Stomach smooth muscle (tissue), 2 donors: ENCODE data around the gene ALDH7A1.
A peak's percentile ranks its signal among the peaks of the same experiment; 100 is the strongest.
"Not testable (repeated sequence)": the region's sequence is repeated elsewhere in the genome, so short reads cannot be mapped to it uniquely, and the experiment has no call there.

Experiments
- H3K27ac ChIP-seq: one replicate; pipeline ENCODE4 v1.7.0; 2013; ENCODE audit warnings: mild to moderate bottlenecking, low read length, inconsistent platforms
- H3K27me3 ChIP-seq, 2 donors: one replicate each; pipeline ENCODE4 v1.7.0; 2013; ENCODE audit warnings: low read length in 2 of 2; ENCODE audit not compliant: insufficient read depth in 2 of 2, control insufficient read depth in 1 of 2
- H3K36me3 ChIP-seq, 2 donors: one replicate each; pipeline ENCODE4 v1.7.0; 2013; ENCODE audit warnings: low read length in 2 of 2; ENCODE audit not compliant: control insufficient read depth in 2 of 2, insufficient read depth in 2 of 2
- H3K4me1 ChIP-seq: one replicate; pipeline ENCODE4 v1.7.0; 2013; ENCODE audit warnings: low read length; ENCODE audit not compliant: control insufficient read depth, insufficient read depth
- H3K4me3 ChIP-seq, 2 donors: one replicate each; pipeline ENCODE4 v1.7.0; 2013; ENCODE audit warnings: low read length in 2 of 2
- H3K9ac ChIP-seq, 2 donors: one replicate each; pipeline ENCODE4 v1.7.0; 2013; ENCODE audit warnings: low read length in 2 of 2, mild to moderate bottlenecking in 1 of 2
- H3K9me3 ChIP-seq, 2 donors: one replicate each; pipeline ENCODE4 v1.7.0; 2013; ENCODE audit warnings: low read length in 2 of 2; ENCODE audit not compliant: control insufficient read depth in 2 of 2
- donor health status: healthy.
- donor health status: Pancreatic carcinoma.

Gene ALDH7A1

DNA sequence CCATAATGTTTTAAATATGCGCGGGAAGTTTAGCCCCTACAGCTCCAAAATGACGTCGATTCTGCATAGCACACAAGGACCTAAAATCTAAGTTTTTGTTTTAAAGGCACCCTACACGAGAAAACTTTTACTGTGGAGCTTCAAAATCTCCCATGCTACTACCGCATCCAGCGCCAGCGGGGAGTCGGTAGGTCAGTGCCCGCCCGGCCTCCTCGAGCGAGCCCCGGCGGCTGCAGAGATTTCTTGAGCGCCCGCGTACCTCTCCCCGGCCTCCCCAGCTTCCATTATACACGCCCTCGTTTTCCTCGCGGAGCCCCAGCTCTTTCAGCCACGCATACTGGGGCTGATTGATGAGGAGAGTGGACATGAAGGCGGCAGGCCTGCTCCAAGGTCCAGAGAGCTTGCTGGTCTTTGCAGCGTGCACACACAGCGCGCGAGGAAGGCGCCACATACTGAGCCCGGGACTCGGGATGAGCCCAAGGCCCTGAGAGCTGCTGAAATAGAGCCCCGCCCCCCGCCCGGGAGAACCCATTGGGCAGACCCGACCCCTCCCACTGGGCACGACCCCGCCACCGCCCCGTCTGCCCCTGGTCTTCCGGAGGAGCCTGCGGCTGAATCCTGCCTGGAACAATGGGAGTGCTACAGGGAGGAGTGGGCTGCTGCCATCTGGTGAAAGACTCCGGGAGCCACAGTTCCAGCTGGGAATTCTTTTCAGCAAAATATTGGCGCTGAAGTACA is at the start of gene ALDH7A1:
ALDH7A1 (minus strand) TSS at position 472 of the 738 bp plus-strand sequence; CDS start at position 451, 21 bp downstream.
- Histone ChIP-seq H3K27ac (peak within 1 kb of the TSS; percentile 49), H3K4me3 (peak within 1 kb of the TSS; percentile 79 to 82)

GRCh38 chr5:126641387-126641786 is 46.4 kb upstream of the ALDH7A1 start:
- Histone ChIP-seq H3K27me3 (no peaks in the 10 kb centered on the region), H3K4me3 (no peak overlapping the region), H3K9ac (no peak overlapping the region), H3K36me3 (no peaks in the 10 kb centered on the region), H3K27ac (no peak overlapping the region), H3K4me1 (no peaks in the 10 kb centered on the region), H3K9me3 (peaks cover 0 to 2% of the 10 kb centered on the region in 2 donors)

More for the DNA sequence above, at the start of gene ALDH7A1:
- Histone ChIP-seq H3K9me3 (no peaks in the 10 kb centered on the region), H3K27me3 (no peaks in the 10 kb centered on the region), H3K4me1 (peaks cover 8% of the 10 kb centered on the region), H3K36me3 (peaks cover 2 to 5% of the 10 kb centered on the region in 2 donors), H3K9ac (peak within 1 kb of the TSS; percentile 48 to 64)

DNA sequence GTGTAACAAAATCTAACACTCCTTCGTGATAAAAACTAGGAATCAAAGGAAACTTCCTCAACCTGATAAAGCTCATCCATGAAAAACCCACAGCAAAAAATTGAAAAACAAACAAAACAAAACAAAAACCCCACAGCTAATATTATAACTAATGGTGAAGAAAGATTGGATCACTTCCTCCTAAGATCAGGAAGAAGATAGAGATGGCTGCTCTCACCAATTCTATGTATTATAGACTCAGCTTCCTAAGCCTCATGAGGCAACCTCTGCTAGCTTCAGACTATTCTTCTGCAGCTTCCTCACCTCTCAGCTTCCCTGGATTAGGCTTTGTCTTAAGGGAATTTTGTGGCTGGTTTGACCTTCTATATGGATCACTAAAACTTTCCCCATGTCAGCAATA is 45.8 kb upstream of the ALDH7A1 start:
- no peak overlapping the region for H3K4me3 ChIP-seq
- no peaks in the 10 kb centered on the region for H3K4me1 ChIP-seq
- no peak overlapping the region for H3K27ac ChIP-seq
- H3K27me3 ChIP-seq: no peaks in the 10 kb centered on the region
- no peak overlapping the region for H3K9ac ChIP-seq
- peaks cover 0 to 2% of the 10 kb centered on the region in 2 donors for H3K9me3 ChIP-seq
- H3K36me3 ChIP-seq: no peaks in the 10 kb centered on the region

DNA sequence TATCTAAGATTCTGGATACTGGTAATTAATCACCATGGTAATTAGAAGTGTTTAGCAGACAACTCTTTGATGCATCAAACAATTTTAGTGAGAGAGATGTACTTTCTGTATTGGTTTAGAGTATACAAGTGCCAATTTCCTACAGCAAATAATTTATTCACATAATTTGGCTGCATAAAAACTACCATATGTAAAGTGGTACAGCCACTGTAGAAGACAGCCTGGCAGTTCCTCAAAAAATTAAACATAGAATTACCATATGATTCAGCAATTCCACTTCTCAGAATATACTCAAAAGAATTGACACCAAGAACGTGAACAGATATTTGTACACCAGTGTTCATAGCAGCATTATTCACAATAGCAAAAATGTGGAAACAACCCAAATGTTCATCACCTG is 41.9 kb upstream of the ALDH7A1 start:
- Histone ChIP-seq H3K9ac (no peak overlapping the region), H3K4me3 (no peak overlapping the region), H3K36me3 (no peaks in the 10 kb centered on the region), H3K27ac (no peak overlapping the region), H3K27me3 (no peaks in the 10 kb centered on the region), H3K9me3 (no peaks in the 10 kb centered on the region), H3K4me1 (no peaks in the 10 kb centered on the region)

- no peaks in the 10 kb centered on the region for H3K4me1 ChIP-seq
- no peaks in the 10 kb centered on the region for H3K36me3 ChIP-seq
- no peaks in the 10 kb centered on the region for H3K27me3 ChIP-seq
- no peak overlapping the region for H3K27ac ChIP-seq
- no peak overlapping the region for H3K9ac ChIP-seq
- H3K9me3 ChIP-seq: no peaks in the 10 kb centered on the region
- no peak overlapping the region for H3K4me3 ChIP-seq
These were observed 40.6 kb upstream of the ALDH7A1 start for GRCh38 chr5:126635585-126635984.

DNA sequence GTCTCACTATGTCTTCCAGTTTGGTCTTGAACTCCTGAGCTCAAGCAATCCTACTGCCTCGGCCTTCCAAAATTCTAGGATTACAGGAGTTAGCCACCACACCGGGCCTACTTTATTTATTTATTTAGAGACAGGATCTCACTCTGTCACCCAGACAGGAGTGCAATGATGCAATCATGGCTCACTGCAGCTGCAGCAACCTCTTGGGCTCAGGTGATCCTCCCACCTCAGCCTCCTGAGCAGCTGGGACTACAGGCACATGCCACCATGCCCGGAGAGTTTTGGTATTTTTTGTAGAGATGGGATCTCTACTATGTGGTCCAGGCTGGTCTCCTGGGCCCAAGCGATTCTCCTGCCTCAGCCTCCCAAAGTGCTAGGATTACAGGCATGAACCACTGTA is 38.5 kb upstream of the ALDH7A1 start:
- Histone ChIP-seq H3K36me3 (no peaks in the 10 kb centered on the region), H3K27ac (no peak overlapping the region), H3K27me3 (no peaks in the 10 kb centered on the region), H3K9ac (no peak overlapping the region), H3K4me1 (no peaks in the 10 kb centered on the region), H3K9me3 (no peaks in the 10 kb centered on the region), H3K4me3 (no peak overlapping the region)

DNA sequence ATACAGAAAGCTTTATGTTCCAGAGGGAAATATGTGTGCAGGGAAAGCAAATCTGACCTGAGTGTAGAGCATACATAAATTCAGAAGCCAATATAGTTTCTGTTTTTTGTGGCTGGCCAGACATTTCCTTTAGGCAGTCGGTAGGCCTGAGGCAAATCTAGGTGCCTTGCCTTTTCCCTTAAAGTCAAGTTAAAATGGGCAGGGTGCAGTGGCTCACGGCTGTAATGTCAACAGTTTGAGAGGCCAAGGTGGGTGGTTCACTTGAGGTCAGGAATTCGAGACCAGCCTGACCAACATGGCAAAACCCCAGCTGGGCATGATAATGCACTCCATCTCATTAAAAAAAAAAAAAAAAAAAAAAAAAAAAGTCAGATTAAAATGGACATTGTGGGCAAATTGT is 36.9 kb upstream of the ALDH7A1 start:
- Histone ChIP-seq H3K4me3 (no peak overlapping the region), H3K9me3 (no peaks in the 10 kb centered on the region), H3K27ac (no peak overlapping the region)

GRCh38 chr5:126628102-126628501 is 33.1 kb upstream of the ALDH7A1 start:
- H3K36me3 ChIP-seq: peaks cover 3 to 10% of the 10 kb centered on the region in 2 donors
- no peaks in the 10 kb centered on the region for H3K9me3 ChIP-seq
- no peak overlapping the region for H3K4me3 ChIP-seq
- H3K4me1 ChIP-seq: no peaks in the 10 kb centered on the region
- no peaks in the 10 kb centered on the region for H3K27me3 ChIP-seq
- H3K27ac ChIP-seq: no peak overlapping the region
- no peak overlapping the region for H3K9ac ChIP-seq

More for the DNA sequence above, 36.9 kb upstream of the ALDH7A1 start:
- Histone ChIP-seq H3K36me3 (no peaks in the 10 kb centered on the region), H3K4me1 (no peaks in the 10 kb centered on the region), H3K27me3 (no peaks in the 10 kb centered on the region), H3K9ac (no peak overlapping the region)

DNA sequence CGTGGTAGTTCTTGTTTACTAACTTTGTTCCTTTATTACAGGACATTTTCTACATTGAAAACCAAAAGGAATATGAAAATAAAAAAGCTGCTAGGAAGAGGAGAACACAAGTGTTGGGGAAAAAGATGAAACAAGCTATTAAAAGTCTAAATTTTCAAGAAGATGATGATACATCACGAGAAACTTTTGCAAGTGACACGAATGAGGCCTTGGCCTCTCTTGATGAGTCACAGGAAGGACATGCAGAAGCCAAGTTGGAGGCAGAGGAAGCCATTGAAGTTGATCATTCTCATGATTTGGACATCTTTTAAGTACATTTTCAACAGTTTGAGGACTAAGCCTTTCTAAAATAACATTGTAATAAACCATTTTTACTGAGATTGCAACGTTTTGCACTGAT is 29.5 kb upstream of the ALDH7A1 start:
- Histone ChIP-seq H3K4me3 (no peak overlapping the region), H3K27me3 (no peaks in the 10 kb centered on the region), H3K36me3 (peaks cover 7 to 10% of the 10 kb centered on the region in 2 donors), H3K9me3 (no peaks in the 10 kb centered on the region), H3K4me1 (no peaks in the 10 kb centered on the region), H3K9ac (no peak overlapping the region), H3K27ac (no peak overlapping the region)

GRCh38 chr5:126619781-126620180 is 24.8 kb upstream of the ALDH7A1 start:
- no peak overlapping the region for H3K4me3 ChIP-seq
- no peak overlapping the region for H3K9ac ChIP-seq
- H3K4me1 ChIP-seq: no peaks in the 10 kb centered on the region
- H3K9me3 ChIP-seq: no peaks in the 10 kb centered on the region
- H3K27me3 ChIP-seq: no peaks in the 10 kb centered on the region
- no peak overlapping the region for H3K27ac ChIP-seq
- peaks cover 7 to 13% of the 10 kb centered on the region in 2 donors for H3K36me3 ChIP-seq

GRCh38 chr5:126617603-126618002 is 22.6 kb upstream of the ALDH7A1 start:
- H3K4me3 ChIP-seq, H3K4me1 ChIP-seq, H3K9ac ChIP-seq, H3K9me3 ChIP-seq, H3K27ac ChIP-seq, H3K27me3 ChIP-seq: not testable (repeated sequence)
- H3K36me3 ChIP-seq: peaks cover 9 to 15% of the 10 kb centered on the region in 2 donors
